Measurements from ENCODE around the gene SH3PXD2A.

DNA sequence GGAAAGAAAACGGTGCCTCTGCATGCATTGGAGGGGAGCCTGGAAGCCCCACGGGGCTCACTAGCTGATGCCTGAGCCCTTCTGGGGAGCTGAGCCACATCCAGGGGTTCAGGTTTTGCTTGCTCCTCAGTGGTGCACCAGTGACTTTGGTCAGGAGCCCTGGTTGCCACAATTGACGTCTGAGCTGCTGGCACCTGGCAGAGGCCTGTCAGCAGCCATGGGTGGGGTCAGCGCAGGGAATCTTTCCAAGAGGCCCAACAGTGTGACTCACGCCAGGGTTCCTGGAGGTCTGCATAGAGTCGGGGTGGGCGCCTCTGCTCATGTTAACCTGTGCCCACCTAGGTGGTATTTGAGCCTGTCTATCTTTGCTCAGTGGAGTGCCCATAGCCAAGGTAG, 223.1 kb downstream of the SH3PXD2A start:
- TF ChIP-seq MAX (IDR thresholded peaks at IDR 0.05; ENCODE audit: low read depth, low read length) (no peak), CTCF (IDR thresholded peaks at IDR 0.05 in 2 of 3, conservative IDR thresholded peaks at IDR 0.05 in 1 of 3; ENCODE audit: control insufficient read depth in 2 of 3, extremely low read depth in 1 of 3, insufficient read depth in 1 of 3, low read depth in 3 of 3, low read length in 3 of 3) (no peak), POLR2AphosphoS5 (IDR thresholded peaks at IDR 0.05; ENCODE audit: low read length) (no peak), CEBPB (IDR thresholded peaks at IDR 0.05; ENCODE audit: borderline replicate concordance in 1 of 2, low read depth in 2 of 2, low read length in 2 of 2) (no peak), LARP7 (IDR thresholded peaks at IDR 0.05) (no peak), RAD21 (IDR thresholded peaks at IDR 0.05; ENCODE audit: insufficient read depth, low read depth, low read length) (no peak), CBFB (IDR thresholded peaks at IDR 0.05; ENCODE audit: low read depth) (no peak), BHLHE40 (IDR thresholded peaks at IDR 0.05; ENCODE audit: borderline replicate concordance in 1 of 2, low read depth in 2 of 2, low read length in 1 of 2) (no peak), HCFC1 (IDR thresholded peaks at IDR 0.05; ENCODE audit: low read length) (no peak), POLR2A (IDR thresholded peaks at IDR 0.05; ENCODE audit: low read depth, low read length) (no peak), ZNF24 (IDR thresholded peaks at IDR 0.05) (no peak)

Measured in GM12878 (cell line).